Hematopoietic multipotent progenitor cell treated with erythropoietin and hydrocortisone succinate and interleukin-3 and kit ligand, for 4 days (in vitro differentiated cells): Measurements from ENCODE around the gene TMED7.

Experiments
- DNase-seq: peaks from one replicate; pipeline ENCODE4 v3.0.0-alpha.2; 2015

Gene TMED7

DNA sequence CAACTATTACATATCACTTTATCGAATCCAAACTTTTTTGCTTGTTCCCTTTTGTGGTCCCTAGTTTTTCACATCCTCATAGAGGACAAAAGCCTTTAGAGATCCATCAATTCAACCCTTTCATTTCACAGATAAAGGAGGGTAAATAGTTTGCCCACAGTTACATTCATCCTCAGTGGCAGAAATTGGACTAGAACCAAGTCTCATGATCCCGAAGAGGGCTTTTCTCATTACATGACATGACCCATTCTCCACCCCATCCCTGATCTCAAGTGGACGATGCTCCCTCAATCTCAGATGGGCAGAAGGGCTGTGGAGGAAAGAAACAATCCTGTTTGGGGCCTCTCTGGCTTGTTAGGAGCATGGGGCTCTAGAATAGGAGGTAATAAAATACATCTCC, 46.6 kb downstream of the TMED7 start:
- no peak for DNase-seq

DNA sequence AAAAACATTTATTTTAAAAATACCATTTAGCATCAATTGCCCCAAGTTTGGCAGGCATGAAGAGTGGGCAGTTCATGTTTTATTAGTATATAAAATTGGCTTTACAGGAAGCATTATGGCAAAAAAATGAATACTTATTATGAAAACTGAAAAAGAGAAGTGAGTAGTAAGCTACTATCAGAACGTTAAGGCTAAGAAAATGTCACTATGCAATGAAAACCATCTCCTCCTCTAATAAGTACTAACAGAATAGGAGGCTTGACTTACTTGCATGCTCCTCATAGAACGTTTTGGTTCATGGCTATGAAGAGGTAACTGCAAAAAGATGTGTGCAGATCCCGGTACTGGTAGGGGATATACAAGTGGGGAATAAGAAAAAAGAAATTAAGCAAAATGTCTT, 47.2 kb downstream of the TMED7 start:
- DNase-seq = no peak

DNA sequence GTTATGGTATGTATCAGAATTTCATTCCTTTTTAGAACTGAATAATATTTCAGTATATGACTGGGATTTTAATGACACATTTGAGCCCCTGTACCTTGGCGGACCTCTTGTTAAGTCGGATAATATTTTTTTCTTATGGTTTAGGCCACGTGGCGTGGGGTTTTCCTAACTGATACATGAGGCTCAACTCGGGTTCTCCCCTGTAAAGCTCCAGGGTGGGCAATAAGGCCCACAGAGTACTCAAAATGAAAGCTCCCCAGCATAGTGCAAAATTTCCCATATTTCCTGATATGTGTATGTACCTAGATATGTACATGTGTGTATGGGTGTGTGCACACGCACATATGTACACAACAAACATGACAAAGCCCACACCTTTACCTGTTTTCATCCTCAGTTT, 48.1 kb downstream of the TMED7 start:
- no peak for DNase-seq

DNA sequence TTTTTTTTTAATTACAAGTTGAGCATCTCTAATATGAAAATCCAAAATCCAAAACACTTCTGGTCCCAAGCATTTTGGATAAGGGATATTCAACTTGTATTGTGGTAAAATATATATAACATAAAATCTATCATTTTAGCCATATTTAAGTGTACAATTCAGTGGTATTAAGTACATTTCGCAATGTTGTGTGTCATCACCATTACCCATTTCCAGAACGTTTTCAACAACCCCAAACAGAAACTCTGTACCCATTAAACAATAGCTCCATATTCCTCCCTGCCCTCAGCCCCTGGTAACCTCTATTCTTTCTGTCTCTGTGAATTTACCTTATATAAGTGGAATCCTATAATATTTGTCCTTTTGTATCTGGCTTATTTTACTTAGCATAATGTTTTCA, 48.5 kb downstream of the TMED7 start:
- DNase-seq = no peak

DNA sequence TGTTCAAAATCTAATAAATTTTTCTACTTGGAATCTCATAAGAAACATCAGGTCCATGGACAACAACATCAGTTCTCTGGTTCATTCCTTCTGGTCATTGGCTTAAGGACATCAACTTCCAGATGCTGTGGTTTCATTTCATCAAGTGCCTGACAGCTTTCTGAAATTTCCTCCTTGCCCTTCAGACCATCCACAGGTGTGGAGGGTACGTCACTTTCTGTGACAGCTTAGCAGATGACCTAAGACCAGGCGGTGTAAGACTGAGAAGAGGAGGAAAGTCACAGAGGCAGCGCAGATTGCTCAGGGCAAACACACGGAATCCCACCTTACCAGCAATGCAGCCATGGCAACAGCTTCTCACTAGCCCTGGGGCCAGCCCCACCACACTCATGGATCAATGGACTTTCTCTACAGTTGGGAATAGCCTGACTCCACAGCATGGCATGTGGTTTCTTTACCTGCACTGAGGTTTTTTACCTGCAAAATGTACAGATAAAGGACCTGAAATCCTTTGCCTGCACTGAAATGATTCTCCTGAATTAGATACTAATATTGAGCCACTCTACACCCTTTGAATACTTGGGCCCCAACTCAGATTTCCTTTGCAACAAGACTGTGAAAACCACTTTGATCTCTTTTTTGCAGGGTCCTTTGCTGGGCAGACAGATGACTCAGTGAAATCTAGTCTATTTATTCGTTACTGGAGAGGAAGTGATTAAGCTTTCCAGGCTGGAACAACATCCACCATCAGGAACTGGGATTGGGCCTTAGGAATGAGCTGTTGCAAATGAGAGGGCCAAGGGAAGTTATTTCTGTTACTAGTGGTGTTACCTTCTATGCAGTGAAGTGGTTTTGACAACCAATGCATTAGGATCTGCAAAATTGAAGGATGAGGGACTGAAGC, 50.4 kb downstream of the TMED7 start:
- DNase-seq = no peak

DNA sequence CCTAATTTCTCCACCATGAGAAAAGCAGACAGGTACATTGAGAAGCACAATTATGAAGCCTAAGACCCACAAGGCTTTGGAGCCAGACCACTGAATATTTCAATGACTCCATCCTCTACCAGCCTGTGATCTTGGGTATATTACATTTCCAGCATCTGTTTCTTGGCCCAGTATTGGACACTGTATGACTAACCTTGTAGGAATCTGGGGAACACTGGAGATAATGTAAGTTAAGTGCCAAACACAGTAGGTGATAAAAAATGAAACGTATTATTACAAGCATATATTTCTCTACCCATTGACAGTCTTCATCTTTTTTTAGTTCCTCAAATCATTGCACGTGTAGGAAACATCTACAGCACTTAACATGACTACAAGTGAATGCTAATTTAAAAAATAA, 52.7 kb downstream of the TMED7 start:
- no peak for DNase-seq

DNA sequence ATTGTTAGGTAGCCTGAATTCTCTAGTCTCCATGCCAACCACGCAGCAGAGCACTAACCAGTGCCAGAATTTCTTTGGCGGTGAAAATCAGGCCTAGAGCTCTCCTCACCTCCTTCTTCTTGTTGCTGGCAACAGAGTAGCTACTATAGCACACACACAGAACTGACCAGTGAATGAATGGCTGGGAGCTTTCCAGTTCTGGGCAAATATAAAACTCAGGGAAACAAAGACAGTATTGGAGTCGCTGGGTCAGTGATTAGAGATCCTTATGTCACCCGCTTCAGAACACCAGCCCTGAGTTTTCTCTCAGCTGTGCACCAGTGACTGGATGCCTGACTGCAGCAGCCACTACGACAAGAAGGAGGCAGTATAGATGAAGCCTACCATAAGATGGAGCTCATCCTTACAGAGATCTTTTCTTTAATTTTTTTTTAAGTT, 54.4 kb downstream of the TMED7 start:
- no peak for DNase-seq

DNA sequence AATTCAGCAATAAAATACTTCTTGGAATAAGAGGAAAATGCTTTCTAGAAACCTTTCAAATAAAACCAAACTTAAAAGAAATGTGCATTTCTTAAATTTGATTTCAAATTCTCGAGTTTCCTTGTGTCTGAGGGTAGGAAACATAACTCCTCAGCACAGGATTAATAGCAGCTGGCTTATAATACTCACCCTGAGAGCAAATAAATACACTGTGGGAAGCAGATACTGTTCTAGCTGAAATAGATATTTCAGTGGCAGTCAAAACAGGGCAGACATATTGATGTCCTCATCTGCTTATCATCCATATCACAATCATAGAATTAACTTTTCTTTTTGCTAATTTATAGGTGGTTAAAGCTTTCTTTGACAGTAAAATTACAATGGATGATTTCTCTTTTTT, 57.2 kb downstream of the TMED7 start:
- no peak for DNase-seq

DNA sequence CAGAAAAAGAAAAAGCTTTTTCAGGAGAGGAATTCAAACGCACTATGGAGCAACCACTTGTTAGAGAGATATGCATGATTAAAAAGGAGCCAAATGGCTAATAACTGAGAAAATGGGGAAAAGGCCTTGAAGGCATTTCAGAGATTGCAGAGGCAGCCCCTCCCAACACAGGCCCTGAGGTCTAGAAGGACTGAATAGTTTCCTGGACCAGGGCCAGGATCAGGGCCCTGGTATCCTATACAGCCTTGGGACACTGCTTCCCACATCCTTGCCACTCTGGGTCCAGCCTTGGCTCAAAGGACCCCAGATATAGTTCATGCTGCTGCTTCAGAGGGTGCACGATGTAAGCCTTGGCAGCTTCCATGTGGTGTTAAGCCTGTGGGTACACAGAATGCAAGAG, 60.6 kb downstream of the TMED7 start:
- no peak for DNase-seq
